Fibroblast of mammary gland (primary cell): ENCODE results near the gene FCER2.

Source experiments
- DNase-seq: peaks from one replicate; pipeline ENCODE4 v3.0.0-alpha.2; 2010; ENCODE audit warnings: low read depth
- H3K4me3 ChIP-seq: 2 replicates; pipeline ENCODE4 v1.5.1; 2011; ENCODE audit warnings: low read depth, mild to moderate bottlenecking, low read length, moderate library complexity; ENCODE audit not compliant: control insufficient read depth
- CTCF ChIP-seq: conservative IDR thresholded peaks from 2 replicates; pipeline ENCODE4 v1.5.1; 2011; ENCODE audit warnings: low read depth, low read length, inconsistent platforms; ENCODE audit not compliant: control insufficient read depth, insufficient read depth

FCER2 gene

GRCh38 chr19:7739801-7740681, 38.1 kb upstream of the FCER2 start:
- H3K4me3 ChIP-seq, result no peak overlapping the region
- no peak for DNase-seq
- TF ChIP-seq CTCF, result no peak

GRCh38 chr19:7739211-7739755, 37.4 kb upstream of the FCER2 start:
- no peak overlapping the region for H3K4me3 ChIP-seq
- no peak for TF ChIP-seq CTCF
- DNase-seq, result no peak

GRCh38 chr19:7738023-7738422, 36.1 kb upstream of the FCER2 start:
- no peak for DNase-seq
- no peak overlapping the region for H3K4me3 ChIP-seq
- no peak for TF ChIP-seq CTCF

GRCh38 chr19:7737215-7737614, 35.3 kb upstream of the FCER2 start:
- no peak for DNase-seq
- no peak for TF ChIP-seq CTCF
- H3K4me3 ChIP-seq, result no peak overlapping the region

GRCh38 chr19:7736148-7736547, 34.2 kb upstream of the FCER2 start:
- no peak for DNase-seq
- no peak for TF ChIP-seq CTCF
- H3K4me3 ChIP-seq, result no peak overlapping the region

- no peak overlapping the region for H3K4me3 ChIP-seq
- TF ChIP-seq CTCF, result no peak
- DNase-seq, result peak; percentile 21
These were observed 32.6 kb upstream of the FCER2 start for GRCh38 chr19:7734220-7735203.
